GM18508 (cell line): ENCODE data around the gene SERPINA12.
"Not testable (repeated sequence)": the region's sequence is repeated elsewhere in the genome, so short reads cannot be mapped to it uniquely, and the experiment has no call there.

Experiments
- ATAC-seq: cut with Tn5 transposase; IDR thresholded peaks from one replicate; pipeline ENCODE4 v1.9.1; 2021; ENCODE audit warnings: moderate number of reproducible peaks; ENCODE audit not compliant: insufficient read depth, unreplicated experiment

SERPINA12 gene

DNA sequence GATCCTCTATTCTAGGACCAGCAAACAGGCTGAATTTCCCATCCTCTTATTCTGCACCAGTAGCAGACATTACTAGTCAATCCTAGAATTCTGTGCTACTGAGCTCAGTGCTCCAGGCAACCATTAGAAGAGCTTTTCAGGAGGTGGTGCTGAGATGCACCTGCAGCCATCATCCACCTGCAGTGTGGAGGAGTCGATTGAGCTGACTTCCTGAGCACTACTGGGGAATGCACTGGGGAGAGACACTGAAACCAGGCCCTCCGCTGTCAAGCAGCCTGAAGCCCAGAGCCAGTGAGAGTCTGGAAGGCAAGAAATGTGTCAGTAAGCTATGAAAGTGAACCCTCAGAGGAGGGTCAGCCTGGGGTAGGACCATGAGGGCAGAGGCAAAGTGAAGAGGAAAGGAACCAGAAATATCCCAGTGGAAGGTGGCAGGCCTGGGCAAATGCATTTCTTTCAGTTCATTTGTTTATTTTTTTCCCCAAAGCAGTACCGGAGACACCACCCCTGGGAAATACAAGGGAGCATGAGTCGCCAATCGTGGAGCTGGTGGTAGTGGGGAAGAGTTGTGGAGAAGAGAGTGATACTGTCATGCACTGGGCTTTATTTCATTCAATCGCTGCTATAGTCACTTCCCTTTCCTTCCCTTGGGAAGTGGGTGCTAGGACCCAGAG, 28.9 kb upstream of the SERPINA12 start:
- no peak for ATAC-seq

DNA sequence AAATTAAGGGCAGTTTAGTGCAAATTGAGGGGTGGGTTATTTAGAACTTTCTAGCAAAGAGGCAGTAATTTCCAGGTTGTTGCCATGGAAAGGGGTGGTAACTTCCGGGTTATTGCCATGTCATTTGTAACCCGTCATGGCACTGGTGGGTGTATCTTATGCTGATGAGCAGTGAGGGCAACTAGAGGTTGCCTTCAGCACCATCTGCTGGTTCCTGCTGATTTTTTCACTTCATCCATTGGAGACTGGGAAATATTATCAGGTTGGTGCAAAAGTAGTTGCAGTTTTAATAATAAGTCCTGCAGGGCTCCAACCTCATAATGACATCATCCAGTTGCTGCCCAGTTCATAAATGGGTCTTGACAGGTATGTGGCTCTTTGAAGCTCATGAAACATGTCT, 27.6 kb upstream of the SERPINA12 start:
- ATAC-seq: no peak

DNA sequence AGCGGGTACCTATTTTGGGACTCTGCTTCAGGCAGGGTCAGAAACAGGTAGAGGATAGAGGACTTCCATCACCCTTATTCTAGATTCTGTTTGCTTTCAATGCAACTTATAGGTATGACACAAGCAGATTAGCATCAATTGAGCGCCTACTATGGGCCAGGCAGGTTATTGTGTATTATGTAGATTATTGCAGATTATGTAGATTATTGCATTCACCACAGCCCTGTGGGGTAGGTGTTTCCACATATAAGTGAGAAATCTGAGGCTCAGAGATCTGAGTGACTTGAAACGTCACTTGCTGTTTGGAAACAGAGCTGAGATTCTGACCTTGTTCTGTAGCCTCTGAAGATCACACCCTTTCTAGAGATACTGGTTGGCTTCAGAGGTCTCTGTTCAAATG, 26.2 kb upstream of the SERPINA12 start:
- ATAC-seq: no peak

DNA sequence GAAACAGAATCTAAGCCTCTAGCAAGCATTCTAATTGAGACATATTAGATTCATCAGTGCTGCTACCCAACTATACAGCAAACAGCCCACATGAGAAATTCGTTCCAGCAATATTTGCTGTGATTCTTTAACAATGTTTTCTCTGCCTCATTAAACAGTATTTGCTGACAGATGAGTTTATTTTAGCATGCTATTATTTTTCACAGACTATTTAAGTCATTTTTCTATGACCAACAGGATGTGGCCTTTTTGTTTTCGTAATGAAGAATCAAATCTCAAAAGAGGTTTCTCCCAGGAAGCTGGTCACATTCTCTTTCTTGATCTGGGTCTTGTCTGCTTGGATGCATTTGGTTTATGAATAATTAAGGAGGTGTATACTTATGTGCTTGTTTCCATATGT, 23.2 kb upstream of the SERPINA12 start:
- ATAC-seq: no peak

DNA sequence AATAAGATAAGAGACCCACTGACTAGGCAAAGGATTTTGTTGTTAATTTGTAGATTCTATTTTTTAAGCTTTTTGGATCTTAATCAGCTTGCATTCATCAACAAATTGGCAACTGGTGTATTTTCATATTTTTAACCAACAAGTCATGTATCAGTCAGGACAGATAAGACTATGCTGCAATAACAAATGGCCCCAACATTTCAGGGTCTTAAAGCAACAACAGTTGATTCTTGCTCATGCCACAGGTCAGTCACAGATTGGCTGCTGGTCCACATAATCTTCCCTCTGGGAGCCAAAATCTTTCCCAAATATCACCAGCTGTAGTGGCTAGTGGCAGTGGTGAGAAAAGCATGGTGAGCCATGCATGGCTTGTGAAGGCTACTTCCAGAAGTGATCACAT, 21.9 kb upstream of the SERPINA12 start:
- ATAC-seq: no peak

DNA sequence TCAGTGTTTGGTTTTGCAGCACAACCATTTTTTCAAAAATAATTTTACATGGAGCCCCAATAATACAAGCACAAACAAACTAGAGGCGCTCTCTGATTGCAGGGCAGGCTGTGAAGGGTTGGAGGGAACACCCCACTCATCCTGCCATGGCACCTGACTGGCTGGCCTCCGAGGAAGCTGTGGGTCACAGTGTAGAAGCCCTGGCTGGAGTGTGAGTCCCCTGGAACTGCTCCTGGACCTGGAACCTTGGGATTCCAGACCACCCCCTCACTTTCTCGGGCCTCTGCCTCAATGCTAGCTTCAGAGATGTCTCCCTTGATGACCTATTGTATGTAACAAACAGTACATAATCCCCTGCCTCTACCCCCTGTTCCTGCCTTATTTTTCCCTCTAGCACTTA, 14.8 kb upstream of the SERPINA12 start:
- ATAC-seq: no peak

DNA sequence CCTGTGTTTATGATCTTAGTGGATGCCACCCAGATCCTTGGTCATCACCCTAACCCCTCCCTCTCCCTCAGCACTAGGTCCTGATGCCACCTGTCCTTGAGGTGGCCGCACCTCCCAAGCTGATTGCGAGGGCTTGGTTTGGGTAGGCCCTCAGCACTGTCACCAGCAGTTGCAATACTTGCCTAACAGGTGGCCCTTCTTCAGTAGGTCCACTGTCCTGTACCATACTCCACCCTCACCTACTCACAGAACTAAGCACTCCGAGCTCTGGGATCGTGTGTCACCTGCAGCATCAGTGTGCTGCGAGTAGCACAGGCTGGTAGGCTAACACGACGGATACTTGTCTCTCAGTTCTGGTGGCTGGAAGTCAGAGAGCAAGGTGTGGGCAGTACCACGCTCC, 14.0 kb upstream of the SERPINA12 start:
- no peak for ATAC-seq

DNA sequence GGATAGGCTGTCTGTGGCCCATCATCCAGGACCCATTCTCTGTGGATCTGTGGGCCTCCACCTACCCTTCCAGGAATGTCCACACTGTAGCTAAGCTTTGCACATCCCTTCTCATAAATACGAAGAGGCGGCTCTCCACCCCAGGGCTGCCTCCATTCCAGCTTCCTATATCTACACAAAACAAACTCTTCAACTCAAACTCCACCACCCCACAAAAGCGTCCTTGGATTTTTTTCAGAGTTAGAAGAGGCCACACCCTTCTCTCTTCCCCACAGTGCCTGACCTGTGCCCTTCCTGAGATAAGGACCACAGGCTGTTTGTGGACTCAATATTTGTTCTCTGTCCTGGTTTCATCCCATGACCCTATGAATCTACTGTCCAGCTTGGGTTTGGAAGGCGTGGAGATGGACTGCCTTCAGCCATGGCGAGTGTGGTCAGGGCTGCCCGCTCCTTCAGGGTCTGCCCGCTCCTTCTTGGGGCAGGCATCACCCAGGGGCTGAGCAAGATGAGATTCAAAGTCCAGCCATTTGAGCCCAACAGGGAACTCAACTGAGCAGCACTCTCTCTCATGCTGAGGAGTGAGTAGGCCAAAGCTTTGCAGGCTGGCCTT, 13.0 kb upstream of the SERPINA12 start:
- ATAC-seq: no peak

DNA sequence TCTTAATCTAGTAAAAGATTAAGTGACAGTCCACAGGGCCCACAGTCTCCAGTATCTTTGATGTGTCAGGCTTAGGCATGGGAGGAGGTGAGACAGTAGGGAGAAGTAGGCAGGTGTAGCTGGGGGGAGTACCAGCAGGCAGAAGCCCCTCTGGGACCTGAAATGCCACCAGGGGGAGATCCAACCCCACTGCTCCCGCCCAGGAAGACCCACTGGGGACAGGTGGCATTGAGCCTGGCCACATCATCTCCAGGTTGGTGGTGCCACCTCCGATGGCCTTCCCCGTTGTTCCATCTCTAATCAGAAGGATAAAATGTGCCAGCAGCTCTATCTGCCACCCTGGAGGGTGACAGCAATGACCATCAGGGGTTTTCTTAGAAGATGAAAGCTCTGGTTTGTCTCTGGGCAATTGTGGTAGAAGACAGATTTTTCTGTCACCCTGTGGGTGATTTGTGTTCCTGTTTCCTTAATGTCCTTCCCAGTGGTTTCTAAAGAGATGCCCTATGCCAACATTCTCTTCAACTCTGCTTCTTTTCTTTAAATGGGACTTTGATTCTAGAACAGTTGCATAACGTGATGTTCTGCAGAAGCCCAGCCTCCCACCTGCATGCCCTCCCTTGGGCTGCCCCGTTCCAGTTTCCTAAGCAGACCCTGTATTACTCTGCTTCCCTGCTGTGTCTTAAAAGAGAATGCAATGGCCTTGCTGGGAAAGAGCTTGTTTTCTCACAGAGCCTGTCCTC, 12.3 kb upstream of the SERPINA12 start:
- ATAC-seq: no peak

DNA sequence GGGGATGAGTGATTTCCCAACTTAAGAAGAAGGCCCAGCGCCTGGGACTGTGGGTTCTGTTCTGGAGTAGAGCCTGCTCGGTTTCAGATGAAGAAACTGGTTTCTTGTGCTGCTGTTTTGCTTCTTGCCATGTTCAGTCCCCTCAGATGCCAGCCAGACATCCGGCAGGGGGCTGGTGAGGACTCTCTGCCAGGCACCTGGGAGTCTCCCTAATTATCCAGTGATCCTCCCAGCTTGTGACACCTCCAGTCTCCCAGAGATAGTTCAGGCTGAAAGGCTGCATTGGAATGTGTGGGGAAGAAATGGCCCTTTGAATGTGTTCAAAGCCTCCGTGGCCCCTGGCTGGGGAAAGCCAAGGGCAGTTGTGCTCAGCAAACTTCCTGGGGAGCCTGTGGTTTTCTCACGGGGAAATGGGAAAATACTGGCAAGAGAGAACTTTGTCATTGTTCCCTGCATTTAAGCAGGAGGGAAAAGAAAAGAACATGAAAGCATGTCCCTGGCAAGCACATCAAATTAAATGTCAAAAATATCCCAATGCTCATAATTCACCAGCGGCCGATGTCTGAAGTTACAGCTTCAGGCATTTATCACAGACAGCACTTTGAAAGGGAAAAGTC, 8.5 kb upstream of the SERPINA12 start:
- no peak for ATAC-seq

DNA sequence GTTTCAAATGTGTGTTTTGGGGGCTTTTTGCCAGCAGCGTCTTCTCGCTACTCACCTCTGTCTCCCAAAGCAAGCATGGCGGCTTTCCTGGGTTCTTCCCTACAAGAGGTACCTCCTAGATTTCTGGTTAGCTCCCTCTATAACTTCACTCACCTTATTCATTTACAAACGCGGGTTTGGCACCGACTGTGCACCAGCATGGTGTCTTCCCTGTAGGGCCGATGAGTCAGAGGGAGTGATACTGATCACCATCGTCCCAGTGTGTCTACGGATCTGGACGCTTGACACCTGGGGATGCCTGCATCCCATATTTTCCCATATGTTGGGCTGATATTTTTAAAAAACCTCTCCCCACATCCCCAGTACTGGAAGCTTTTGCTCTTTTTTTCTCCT, 8.0 kb upstream of the SERPINA12 start:
- ATAC-seq: no peak

DNA sequence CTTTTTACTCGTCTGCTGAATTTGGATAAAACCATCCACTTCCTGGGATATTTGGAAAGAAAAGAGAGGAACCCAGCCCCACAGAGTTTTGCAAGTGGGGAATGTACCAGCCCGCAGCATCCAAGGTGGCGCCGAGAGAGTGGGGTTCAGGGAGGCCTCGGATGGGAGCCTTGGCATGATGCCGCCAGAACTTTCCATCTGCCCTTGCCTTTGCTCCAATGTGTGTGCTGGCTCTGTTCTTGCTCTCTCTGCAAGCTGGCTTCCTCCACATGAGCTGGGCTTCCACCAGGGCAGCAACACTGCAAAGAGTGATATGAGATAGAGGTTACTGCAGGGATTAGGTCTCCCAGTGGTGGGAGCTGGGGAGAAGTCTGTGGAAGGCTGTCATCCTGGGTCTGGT, 6.6 kb upstream of the SERPINA12 start:
- ATAC-seq: no peak

DNA sequence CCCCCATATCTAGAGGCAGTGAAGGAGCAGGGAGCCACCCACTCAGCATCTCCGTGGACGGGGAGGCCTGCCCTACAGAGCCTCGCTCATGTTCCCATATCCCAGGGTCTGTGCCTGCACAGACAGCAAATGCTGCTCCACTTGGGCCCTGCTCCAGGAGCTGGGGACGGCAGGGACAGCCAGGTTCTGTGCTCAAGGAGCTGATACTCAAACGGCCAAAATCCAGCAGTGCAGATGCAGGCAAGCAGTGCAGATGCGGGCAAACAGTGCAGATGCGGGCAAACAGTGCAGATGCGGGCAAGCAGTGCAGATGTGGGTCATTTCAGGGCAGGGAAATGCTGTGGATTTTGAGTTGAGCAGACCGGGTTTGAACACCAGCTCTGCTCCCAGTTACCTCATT, 6.2 kb upstream of the SERPINA12 start:
- no peak for ATAC-seq

DNA sequence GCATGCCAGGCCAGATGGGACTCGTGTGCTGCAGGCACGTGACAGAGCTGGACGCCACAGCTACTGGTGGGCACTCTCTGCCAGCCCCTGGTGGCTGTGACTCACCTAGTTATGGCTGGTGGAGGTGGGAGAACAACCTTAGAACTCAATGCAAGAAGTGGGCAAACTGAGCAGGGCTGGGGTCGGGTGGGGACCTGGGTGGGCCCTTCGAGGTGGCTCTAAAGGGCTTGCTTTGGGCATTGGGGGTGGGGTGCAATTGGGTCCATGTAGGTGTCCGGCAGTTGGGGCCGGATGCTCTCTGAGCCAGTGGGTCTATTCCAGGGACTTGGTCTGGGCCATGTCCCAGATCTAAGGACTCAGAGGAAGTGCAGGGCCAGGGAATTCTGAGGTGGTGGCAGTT, 5.1 kb upstream of the SERPINA12 start:
- ATAC-seq: no peak

DNA sequence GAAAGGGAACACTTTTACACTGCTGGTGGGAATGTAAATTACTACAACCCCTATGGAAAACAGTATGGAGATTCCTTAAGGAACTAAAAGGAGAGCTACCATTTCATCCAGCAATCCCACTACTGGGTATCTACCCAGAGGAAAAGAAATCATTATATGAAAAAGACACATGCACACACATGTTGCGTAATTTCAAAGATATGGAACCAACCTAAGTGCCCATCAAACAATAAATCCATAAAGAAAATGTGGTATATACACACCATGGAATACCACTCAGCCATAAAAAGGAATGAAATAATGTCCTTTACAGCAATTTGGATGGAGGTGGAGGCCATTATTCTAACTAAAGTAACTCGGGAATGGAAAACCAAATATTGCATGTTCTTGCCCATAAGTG, 1.2 kb upstream of the SERPINA12 start:
- not testable (repeated sequence) for ATAC-seq

DNA sequence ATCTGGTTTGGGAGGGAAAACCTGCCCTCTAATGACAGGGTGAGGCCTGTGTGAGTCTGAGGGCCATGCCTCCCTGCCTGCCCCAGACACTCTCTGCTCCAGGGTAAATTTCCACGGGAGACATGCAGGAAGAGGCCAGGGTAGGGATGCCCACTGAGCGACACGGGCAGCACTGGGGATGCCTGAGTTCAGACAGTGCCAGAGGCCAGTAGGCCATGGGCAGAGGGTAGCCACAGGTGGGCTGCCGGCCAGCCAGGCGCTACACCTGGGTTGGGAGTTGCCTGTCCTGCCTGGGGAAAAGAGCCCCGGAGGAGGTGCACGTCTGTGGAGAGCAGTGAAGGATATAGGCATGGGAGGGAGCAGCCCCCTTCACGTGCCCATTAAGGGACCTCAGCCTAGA, 3.6 kb downstream of the SERPINA12 start:
- no peak for ATAC-seq

DNA sequence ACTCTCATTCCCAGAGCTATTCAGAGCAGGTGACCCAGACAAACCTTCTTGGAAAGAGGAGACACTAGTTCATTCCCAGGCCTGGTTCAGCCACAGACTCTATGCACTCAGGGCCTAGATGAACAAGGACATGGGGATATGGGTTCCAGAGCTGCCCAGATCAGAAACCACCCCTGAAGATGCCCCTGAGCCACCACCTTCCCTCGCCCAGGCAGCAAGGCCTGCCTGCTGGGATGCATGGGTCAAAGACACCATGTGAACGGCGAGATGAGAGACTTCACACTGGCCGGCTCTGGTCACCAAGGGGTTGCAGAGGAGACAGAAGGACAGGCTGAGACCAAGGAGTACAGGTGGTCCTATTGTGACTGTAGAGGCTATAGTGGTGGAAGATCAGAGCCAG, 4.1 kb downstream of the SERPINA12 start:
- no peak for ATAC-seq

DNA sequence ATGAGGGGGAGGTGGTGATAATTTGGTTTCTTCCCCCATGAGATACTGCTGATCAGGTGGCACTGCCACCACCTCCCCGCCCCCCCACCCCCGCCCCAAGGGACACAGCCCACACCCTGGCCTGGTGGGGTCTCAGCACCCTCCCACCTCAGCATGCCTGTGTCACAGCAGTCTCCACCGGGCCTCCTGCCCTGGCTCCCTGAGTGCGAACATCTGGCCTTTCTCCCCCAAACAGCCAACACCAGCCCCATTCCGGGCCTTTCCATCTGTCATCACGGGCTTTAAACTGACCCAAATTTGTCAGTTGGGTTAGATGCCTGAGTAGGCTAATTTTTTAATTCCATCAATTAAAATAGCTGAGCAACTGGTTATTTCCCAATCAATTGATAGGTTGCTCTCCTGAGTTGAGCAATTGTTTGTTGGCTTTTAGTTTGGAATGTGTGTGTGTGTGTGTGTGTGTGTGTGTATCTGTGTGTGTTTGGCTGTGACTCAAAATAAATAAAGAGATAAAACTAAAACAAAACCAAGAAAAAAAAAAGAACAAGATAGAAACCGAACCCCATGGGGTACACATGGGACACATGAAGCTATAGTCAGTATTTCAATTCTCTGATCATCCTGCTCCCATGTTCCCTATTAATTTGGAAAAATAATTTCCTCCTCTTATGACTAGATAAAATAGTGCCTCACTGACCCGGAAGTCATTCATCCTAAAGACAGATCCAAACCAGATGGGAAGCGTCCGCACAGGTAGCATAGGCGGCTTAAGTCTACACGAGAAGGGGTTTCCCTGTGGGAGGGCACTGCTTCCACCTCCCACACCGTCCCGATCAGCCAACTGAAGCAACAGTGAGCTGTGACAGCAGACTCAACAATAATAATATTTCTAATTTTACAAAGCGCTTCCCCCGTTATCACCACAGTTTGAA, 7.4 kb downstream of the SERPINA12 start:
- no peak for ATAC-seq

DNA sequence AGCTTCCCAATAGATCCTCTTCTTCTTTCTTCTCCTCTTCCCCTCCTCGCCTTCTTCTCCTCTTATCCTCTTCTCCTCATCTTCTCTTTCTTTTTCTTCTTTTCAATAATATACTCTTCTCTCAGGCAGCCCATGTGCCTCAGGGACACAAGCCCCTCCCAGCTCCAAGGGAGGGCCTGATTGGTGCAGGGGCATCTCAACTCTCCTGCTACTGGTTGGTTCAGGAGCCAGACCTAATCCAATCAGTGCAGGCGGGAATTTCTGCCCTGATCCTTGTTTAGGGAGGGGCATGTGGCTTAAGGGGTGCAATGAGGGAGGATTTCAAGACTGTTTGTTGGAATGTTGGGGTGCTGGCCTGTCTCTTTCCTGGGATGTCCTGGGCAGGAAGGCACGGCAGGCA, 9.0 kb downstream of the SERPINA12 start:
- ATAC-seq: no peak

DNA sequence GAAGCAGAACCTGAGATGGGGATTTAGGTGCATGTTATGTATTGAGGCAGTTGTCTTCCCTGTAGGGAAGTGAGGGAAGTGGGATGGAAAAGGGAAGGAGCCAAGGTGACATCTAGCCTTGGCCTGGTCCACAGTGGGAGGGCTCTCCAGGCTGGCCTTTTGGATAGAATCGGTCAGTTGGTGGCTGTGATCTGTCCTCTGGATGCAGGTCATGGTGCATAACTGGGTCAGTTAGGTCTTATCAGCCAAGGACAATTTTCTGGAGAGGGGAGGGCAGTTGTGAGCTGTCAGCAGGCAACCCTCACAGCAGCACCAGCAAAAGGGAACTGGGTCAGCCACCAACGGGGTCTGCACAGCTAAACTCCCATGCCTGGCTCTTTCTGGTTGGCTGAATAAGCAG, 9.6 kb downstream of the SERPINA12 start:
- no peak for ATAC-seq
